HG03469 (cell line): ENCODE measurements around the gene NET1.

ENCODE experiments used
- ATAC-seq: cut with Tn5 transposase; IDR thresholded peaks from one replicate; pipeline ENCODE4 v1.9.1; 2021; ENCODE audit warnings: mild to moderate bottlenecking, moderate library complexity, moderate number of reproducible peaks; ENCODE audit not compliant: unreplicated experiment

Gene NET1

GRCh38 chr10:5479481-5480161, 67.3 kb downstream of the NET1 start:
- no peak for ATAC-seq

DNA sequence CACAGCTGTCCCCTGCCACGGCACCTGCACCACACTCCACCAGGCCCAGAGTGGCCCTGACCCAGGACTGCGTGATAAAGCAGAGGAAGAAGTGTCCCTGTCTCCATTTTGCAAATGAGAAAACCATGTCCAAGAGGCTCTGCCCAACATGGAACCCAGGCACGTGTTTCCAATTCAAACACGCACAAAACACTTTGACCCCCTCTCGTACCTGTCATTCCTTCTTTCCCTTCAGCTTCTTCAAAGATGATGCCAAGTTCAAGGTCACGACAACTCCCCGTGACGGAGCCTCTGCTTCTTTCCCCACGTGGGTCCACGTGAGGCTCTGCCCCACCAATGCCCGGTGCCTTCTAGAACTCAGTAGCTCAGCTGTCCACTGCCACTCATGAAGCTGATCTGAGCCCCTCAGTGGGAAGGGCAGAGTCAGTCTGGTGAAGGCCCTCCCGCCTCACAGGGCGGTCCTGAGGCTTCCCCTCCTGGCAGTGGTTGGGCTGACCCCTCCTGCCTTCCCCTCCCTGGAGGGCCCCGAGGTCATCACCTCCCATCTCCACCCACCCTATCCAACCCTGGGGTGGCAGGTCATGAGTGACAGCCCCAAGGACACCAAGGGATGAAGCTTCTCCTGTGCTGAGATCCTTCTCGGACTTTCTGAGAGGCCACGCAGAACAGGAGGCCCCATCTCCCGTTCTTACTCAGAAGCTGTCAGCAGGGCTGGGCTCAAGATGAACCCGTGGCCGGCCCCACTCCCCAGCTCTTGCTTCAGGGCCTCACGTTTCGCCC, 68.0 kb downstream of the NET1 start:
- ATAC-seq, result no peak

- no peak for ATAC-seq
These were observed 68.8 kb downstream of the NET1 start for GRCh38 chr10:5481121-5481520.

GRCh38 chr10:5482016-5482415, 69.7 kb downstream of the NET1 start:
- no peak for ATAC-seq

DNA sequence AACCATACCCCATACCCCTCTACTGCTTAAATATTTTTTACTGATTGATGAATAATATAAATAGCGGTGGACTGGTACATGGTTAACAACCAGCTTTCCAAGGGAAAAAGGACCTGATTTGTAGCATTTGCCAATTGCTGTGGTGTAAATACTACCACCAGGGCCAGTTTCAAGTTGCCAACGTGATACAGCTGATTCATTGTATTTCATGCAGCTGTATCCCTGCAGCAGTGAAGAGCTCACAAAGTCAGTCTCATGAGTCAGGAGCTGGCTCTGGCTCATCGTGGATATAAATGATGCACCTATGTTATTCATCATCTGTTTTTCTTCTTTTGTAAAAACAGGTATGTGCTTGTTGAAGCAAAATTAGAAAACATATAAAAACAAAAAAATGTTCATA, 71.8 kb downstream of the NET1 start:
- no peak for ATAC-seq

- no peak for ATAC-seq
These were observed 72.9 kb downstream of the NET1 start for GRCh38 chr10:5485290-5485689.

DNA sequence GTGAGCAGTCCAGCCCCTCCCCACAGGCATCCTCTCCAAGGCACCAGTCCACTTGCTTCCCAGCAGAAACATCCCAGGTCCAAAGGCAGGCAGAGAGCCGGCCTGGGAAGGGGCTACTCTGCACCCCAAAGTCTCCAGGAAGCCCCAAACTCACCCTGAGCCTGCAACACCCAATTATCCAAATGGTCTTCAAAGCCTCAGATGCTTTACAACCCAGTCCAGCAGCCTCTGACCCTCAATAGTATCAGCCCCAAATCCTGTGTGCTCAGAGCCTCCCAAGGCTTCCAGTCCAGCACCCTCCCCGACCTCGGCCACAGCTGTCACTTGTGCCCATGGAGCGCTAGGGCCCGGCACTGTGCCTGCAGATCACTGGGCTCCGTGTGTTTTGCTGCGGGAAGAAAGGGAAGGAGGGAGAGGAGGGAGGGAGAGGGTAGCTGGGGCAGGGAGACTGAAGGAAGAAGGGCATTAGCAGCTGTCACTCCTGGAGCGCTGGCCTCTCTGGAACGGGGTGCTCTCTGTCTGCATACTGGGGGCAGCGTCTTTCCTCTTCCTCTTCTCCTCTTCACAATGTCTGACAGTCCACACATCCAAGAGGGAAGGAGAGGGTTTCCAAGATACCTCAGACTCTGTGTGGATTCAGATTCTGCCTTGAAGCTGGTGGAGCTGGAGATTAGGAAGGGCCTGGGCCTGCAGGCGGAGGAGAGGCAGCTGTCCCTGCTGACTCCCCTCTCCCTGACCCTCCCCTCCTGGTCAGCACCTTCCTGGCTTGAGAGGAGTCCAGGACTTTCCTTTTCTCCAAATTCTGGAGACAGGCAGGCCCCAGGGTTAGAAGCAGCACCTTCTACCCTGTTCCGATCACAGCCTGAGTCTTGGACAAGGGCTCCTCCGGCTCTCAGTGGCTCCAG, 73.8 kb downstream of the NET1 start:
- ATAC-seq, result no peak

DNA sequence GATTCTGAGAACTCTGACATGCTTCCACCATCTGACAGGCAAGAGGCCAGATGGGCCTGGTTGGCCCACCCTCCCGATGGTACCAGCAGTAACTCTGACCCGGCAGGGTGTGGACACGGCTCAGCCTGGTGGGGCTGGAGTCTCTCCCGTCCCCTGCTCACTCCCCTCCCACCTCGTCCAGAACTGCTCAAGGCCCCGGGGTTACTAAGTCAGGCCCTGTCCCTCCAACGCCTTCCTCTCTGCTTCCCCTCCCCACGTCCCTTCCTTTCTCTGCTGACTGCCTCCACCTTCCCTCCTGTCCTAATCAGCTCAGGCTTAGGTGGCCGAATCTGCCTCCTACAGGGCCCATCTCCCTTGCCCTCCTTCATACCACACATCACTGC, 74.5 kb downstream of the NET1 start:
- ATAC-seq, result no peak

GRCh38 chr10:5488272-5489161, 76.2 kb downstream of the NET1 start:
- no peak for ATAC-seq

DNA sequence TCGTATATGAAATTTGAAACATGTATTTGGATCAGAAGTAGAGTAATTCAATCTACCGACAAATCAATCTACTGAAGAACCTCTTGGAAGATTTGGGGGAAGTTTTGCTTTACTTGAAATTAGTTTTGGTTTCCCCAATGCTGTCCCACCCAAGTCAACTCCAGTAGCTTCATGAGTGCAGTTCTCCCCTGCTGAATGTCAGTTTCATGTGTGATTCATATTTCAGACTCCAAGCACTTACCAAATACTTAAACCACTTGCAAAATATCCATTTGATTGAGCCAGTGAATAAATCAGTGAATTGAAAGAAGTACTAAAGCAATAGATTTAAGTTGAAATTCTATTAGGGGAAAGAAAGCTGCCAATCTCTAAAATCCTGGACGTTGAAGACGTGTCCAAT, 77.7 kb downstream of the NET1 start:
- no peak for ATAC-seq

DNA sequence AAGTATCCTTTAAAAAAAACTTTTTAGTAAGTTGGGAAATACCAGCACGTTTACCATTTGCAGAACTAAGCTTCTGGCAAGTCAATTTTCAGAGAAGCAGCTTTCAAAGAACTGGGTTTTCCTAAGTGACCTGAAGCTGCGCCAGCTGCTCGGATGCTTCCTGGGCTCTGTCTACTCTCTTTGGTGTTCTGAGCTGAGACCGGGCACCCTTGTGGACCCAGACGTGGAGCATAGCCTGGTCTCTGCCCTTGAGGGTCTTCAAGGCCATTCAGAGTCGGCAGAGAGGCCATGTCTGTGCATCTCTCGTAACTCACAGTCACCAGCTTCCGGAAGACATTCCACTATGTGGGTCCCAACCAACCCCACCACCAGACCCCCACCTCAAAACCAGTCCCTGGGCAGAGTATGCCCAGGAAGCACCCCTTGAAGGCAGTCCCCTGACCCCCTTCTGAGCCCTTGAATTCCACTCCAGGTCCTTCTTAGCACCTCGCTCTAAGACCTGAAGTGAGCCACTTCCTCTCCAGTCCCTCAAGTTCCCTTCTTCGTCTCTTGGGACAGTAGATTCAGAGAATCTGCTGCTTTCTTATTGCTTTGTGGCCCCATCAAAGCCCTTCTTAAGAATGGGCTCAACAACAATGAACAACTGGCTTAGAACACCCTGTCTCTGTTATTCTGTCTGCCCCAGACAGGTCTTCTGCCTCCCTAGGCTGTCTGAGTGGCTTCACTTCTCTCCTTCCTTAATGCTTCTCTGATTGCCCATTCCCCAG, 78.5 kb downstream of the NET1 start:
- ATAC-seq, result no peak

DNA sequence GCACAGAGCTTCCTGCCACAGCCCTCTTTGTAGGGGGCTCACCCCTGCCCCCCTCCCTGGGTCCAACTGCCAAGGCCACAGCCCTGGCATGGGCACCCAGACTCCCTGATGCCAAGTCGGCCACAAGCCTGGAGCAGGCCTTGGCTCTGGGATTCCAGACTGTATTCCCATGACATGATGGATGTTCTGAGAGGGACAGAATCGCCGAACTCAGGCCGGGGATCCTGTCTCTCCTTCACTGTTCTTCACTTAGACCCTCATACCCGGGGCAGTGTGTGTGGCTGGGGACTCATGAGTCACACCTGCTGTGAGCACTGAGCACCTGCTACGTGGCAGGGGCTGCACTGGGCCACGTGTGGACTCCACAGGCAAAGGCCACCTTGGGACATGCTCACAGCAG, 79.1 kb downstream of the NET1 start:
- ATAC-seq, result no peak

GRCh38 chr10:5492322-5492855, 80.0 kb downstream of the NET1 start:
- ATAC-seq, result no peak

GRCh38 chr10:5492929-5493576, 80.7 kb downstream of the NET1 start:
- no peak for ATAC-seq

DNA sequence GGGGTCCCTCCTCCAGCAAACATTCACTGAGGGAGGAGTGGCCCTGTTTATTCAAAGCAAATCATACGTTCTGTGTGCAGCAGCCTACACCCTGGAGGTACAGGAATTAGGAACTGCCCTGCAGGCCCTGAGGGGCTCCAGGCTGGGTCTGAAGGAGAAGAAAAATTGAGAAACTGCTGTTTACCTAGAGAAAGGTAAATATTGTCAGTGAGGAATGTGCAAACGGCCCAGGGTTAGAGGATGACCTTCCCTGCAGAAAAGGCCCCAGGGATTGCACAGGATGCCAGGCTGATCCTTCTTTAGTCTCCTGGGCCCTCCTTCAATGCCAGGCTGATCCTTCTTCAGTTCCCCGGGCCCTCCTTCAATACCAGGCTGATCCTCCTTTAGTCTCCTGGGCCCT, 81.3 kb downstream of the NET1 start:
- no peak for ATAC-seq

DNA sequence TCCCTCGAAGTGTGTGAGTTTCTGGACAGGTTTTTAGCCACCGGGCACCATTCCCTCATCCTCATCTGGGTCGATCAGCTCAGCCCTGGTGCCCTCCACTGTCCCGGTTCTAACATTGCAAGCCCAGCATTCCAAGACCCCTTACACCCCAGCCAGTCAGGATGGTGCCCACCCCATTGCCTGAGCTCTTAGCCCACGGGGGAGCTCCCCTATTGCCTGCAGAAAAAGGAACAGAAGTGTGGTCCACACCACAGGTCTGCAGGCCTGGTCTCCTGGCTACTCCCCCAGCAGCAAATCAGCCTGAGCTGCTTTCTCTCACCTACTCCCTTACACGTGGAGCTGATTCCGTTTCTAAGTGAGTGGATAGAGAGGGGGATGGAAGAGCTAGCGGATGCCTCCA, 82.3 kb downstream of the NET1 start:
- ATAC-seq, result no peak

DNA sequence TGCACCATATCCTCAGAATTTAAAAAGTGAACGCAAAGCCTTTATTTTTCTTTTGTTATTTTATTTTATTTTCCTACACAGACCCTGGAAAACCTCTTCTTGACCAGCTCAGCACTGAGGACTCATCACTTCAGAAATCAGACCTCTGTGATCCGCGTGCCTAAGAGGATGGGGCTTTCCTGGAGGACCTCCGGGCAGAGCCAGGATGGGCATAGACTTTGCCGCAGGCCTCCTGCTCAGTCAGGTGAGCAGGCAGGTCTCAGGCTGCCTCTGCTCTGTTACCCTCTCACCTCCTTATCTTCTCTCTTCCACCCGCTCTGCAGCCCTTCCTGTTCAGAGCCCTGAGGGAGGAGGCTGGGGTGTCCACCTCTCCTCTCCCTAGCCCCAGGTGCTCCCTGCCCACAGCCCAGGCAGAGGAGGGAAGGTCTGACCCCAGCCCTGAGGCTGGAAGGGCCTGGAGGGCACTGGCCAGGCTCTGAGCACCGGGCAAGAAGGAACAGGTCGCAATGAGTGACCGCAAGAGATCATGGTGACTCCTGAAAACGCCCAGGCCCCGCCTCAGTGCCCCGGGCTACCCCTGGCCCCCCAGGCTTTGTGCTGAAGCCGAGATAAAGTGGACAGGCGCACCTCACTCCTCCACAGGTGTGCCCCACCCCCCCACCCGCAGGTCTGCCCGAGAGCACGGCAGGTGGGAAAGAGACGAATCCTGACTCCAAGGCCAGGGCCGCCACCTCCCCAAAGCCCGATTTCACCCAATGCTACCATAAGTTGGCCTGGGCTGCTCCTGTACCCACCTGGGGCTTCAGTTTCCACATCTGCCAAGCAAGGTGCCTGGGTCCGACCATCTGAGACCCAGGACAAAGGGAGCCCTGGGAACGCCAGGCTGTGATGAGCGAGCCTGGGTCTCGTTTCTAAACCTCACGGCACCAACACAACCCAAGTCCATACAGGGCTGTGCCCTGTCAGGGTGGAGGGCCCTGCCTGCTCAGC, 84.2 kb downstream of the NET1 start:
- ATAC-seq, result no peak

GRCh38 chr10:5497289-5497688, 84.9 kb downstream of the NET1 start:
- ATAC-seq, result no peak
